HG02938 (cell line): ENCODE results near the gene RAB4A.
"Not testable (repeated sequence)": the region's sequence is repeated elsewhere in the genome, so short reads cannot be mapped to it uniquely, and the experiment has no call there.

Experiments
- ATAC-seq: cut with Tn5 transposase; IDR thresholded peaks from one replicate; pipeline ENCODE4 v1.9.1; 2021; ENCODE audit warnings: mild to moderate bottlenecking, moderate library complexity; ENCODE audit not compliant: unreplicated experiment

The RAB4A gene

GRCh38 chr1:229295745-229296144 lies 24.8 kb downstream of the RAB4A start:
- no peak for ATAC-seq

- no peak for ATAC-seq
These were observed 25.6 kb downstream of the RAB4A start for GRCh38 chr1:229296541-229296941.

- ATAC-seq = no peak
These were observed 26.8 kb downstream of the RAB4A start for GRCh38 chr1:229297746-229298145.

- no peak for ATAC-seq
These were observed 27.5 kb downstream of the RAB4A start for GRCh38 chr1:229298420-229298819.

- ATAC-seq = no peak
These were observed 28.1 kb downstream of the RAB4A start for GRCh38 chr1:229298887-229299503.

- ATAC-seq = no peak
These were observed 29.3 kb downstream of the RAB4A start for GRCh38 chr1:229300099-229300757.

GRCh38 chr1:229302740-229303139 lies 31.8 kb downstream of the RAB4A start:
- no peak for ATAC-seq

- ATAC-seq = no peak
These were observed 32.9 kb downstream of the RAB4A start for GRCh38 chr1:229303855-229304254.

GRCh38 chr1:229305392-229305791 lies 34.5 kb downstream of the RAB4A start:
- ATAC-seq = no peak

GRCh38 chr1:229309074-229309473 lies 38.2 kb downstream of the RAB4A start:
- no peak for ATAC-seq

GRCh38 chr1:229309684-229310083 lies 38.8 kb downstream of the RAB4A start:
- no peak for ATAC-seq

GRCh38 chr1:229310833-229311232 lies 39.9 kb downstream of the RAB4A start:
- ATAC-seq = no peak

GRCh38 chr1:229316166-229316565 lies 45.3 kb downstream of the RAB4A start:
- no peak for ATAC-seq

- ATAC-seq = no peak
These were observed 47.1 kb downstream of the RAB4A start for GRCh38 chr1:229318056-229318455.

- ATAC-seq = no peak
These were observed 48.6 kb downstream of the RAB4A start for GRCh38 chr1:229319487-229319886.

- ATAC-seq = no peak
These were observed 52.3 kb downstream of the RAB4A start for GRCh38 chr1:229323201-229323600.

- ATAC-seq = no peak
These were observed 53.1 kb downstream of the RAB4A start for GRCh38 chr1:229323885-229324553.

- ATAC-seq = no peak
These were observed 54.5 kb downstream of the RAB4A start for GRCh38 chr1:229325401-229325800.

- ATAC-seq = peak; percentile 61
These were observed 55.1 kb downstream of the RAB4A start for GRCh38 chr1:229325853-229326487.

- ATAC-seq = no peak
These were observed 55.7 kb downstream of the RAB4A start for GRCh38 chr1:229326601-229327000.

- ATAC-seq = not testable (repeated sequence)
These were observed 56.9 kb downstream of the RAB4A start for GRCh38 chr1:229327765-229328164.
